GM18498 (cell line): Measurements from ENCODE around the gene SLC24A3.

Source experiments
- ATAC-seq: cut with Tn5 transposase; IDR thresholded peaks from one replicate; pipeline ENCODE4 v1.9.1; 2021; ENCODE audit warnings: mild to moderate bottlenecking, moderate library complexity; ENCODE audit not compliant: unreplicated experiment

The SLC24A3 gene

GRCh38 chr20:19336631-19337030 lies 124.2 kb downstream of the SLC24A3 start:
- ATAC-seq: no peak

GRCh38 chr20:19338380-19338779 lies 125.9 kb downstream of the SLC24A3 start:
- ATAC-seq: no peak

GRCh38 chr20:19338960-19339359 lies 126.5 kb downstream of the SLC24A3 start:
- no peak for ATAC-seq

GRCh38 chr20:19341348-19342053 lies 129.1 kb downstream of the SLC24A3 start:
- ATAC-seq: no peak

- no peak for ATAC-seq
These were observed 131.9 kb downstream of the SLC24A3 start for GRCh38 chr20:19344341-19344740.

- ATAC-seq: peak; percentile 76
These were observed 135.6 kb downstream of the SLC24A3 start for GRCh38 chr20:19347943-19348456.

GRCh38 chr20:19348582-19348981 lies 136.1 kb downstream of the SLC24A3 start:
- no peak for ATAC-seq

- ATAC-seq: no peak
These were observed 137.4 kb downstream of the SLC24A3 start for GRCh38 chr20:19349879-19350278.

- ATAC-seq: no peak
These were observed 139.1 kb downstream of the SLC24A3 start for GRCh38 chr20:19351542-19351941.

- ATAC-seq: no peak
These were observed 142.5 kb downstream of the SLC24A3 start for GRCh38 chr20:19354950-19355349.

- no peak for ATAC-seq
These were observed 149.3 kb downstream of the SLC24A3 start for GRCh38 chr20:19361790-19362189.

- no peak for ATAC-seq
These were observed 151.0 kb downstream of the SLC24A3 start for GRCh38 chr20:19363476-19363875.

GRCh38 chr20:19367591-19367990 lies 155.1 kb downstream of the SLC24A3 start:
- ATAC-seq: no peak

GRCh38 chr20:19368351-19368750 lies 155.9 kb downstream of the SLC24A3 start:
- ATAC-seq: no peak

GRCh38 chr20:19370076-19371075 lies 157.9 kb downstream of the SLC24A3 start:
- ATAC-seq: no peak

- ATAC-seq: no peak
These were observed 158.7 kb downstream of the SLC24A3 start for GRCh38 chr20:19371112-19371511.

- ATAC-seq: no peak
These were observed 161.8 kb downstream of the SLC24A3 start for GRCh38 chr20:19374216-19374615.

- ATAC-seq: no peak
These were observed 163.0 kb downstream of the SLC24A3 start for GRCh38 chr20:19375395-19375794.

- no peak for ATAC-seq
These were observed 163.4 kb downstream of the SLC24A3 start for GRCh38 chr20:19375801-19376200.

GRCh38 chr20:19376451-19377229 lies 164.2 kb downstream of the SLC24A3 start:
- no peak for ATAC-seq

- ATAC-seq: no peak
These were observed 165.6 kb downstream of the SLC24A3 start for GRCh38 chr20:19378058-19378457.
